ENCODE data around the gene RNU5D-1. TPM values are rescaled to one million over a fixed set of nuclear protein-coding genes. Genes with fewer than 3 reads are reported as not detected.

RNU5D-1 gene
- total RNA-seq, 2 donors from 2014 or later = not detected

DNA sequence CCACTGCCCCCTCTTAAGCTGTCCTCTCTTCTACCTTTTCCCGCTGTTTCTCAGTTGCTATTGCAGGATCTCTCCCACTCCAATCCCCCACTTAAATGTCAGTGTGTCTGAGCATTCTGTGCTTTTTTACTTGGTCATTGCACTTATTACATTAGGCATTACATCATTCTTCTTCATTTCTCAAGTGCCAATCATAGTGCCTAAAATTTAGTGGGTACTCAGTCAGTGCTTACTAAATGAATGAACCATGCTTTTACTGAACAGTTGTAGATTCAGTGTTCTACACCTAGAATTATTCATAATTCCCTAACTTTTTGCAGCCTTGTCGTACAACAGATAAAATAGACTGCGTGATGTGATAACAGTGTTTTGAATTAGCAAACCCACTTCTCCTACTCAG is 37.1 kb downstream of the RNU5D-1 start:
- Histone ChIP-seq H3K9me3 (no peaks in the 10 kb centered on the region), H3K36me3 (no peaks in the 10 kb centered on the region), H3K27me3 (replicated peaks; ENCODE audit: insufficient read depth) (no peaks in the 10 kb centered on the region), H3K27ac (no peak overlapping the region), H3K4me1 (ENCODE audit: control insufficient read depth in 1 of 2, low read depth in 2 of 2) (no peaks in the 10 kb centered on the region), H3K4me3 (no peak overlapping the region)
- DNase-seq (ENCODE audit: low spot score) (no peak), ATAC-seq (ENCODE audit: insufficient number of reproducible peaks, low FRiP score, low read depth) (no peak)
- TF ChIP-seq, protein P1, sequence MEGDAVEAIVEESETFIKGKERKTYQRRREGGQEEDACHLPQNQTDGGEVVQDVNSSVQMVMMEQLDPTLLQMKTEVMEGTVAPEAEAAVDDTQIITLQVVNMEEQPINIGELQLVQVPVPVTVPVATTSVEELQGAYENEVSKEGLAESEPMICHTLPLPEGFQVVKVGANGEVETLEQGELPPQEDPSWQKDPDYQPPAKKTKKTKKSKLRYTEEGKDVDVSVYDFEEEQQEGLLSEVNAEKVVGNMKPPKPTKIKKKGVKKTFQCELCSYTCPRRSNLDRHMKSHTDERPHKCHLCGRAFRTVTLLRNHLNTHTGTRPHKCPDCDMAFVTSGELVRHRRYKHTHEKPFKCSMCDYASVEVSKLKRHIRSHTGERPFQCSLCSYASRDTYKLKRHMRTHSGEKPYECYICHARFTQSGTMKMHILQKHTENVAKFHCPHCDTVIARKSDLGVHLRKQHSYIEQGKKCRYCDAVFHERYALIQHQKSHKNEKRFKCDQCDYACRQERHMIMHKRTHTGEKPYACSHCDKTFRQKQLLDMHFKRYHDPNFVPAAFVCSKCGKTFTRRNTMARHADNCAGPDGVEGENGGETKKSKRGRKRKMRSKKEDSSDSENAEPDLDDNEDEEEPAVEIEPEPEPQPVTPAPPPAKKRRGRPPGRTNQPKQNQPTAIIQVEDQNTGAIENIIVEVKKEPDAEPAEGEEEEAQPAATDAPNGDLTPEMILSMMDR (IDR thresholded peaks at IDR 0.05) = no peak

DNA sequence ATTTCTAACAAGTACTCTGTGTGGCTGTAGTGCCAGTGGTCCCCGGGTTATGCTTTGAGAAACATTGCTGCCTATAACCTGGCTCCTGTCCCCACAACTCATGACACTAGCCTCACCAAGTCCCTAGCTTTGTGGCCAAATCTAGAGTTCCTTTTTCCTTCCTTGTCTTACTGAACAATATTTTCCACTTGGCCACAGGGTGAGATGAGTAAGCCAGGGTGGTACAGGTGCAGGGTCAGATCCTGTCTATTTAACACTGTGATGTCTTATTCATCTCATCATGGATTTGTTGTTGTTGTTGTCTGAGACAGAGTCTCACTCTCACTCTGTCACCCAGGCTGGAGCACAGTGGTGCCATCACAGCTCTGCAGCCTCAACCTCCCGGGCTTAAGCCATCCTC is 37.8 kb downstream of the RNU5D-1 start:
- H3K4me1 ChIP-seq (ENCODE audit: control insufficient read depth in 1 of 2, low read depth in 2 of 2) = no peaks in the 10 kb centered on the region
- no peak overlapping the region for H3K4me3 ChIP-seq
- TF ChIP-seq, protein P1 (IDR thresholded peaks at IDR 0.05) = no peak
- no peaks in the 10 kb centered on the region for H3K27me3 ChIP-seq (replicated peaks; ENCODE audit: insufficient read depth)
- ATAC-seq (ENCODE audit: insufficient number of reproducible peaks, low FRiP score, low read depth) (no peak), DNase-seq (ENCODE audit: low spot score) (no peak)
- H3K27ac ChIP-seq = no peak overlapping the region
- H3K36me3 ChIP-seq = no peaks in the 10 kb centered on the region
- no peaks in the 10 kb centered on the region for H3K9me3 ChIP-seq

DNA sequence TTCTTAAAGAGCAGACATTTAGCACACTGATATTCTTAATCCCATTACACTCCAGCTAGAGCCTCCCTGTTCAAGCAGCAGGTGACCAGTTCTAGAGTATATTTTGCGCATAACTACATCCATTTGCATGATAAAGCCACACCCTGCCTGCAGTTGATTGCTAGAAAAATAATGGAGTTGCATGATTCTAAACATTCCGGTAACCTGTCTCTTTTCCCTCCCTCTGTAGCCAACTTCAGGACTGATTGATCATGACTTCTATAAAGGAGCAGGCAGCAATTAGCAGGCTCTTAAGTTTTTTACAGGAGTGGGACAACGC is 41.6 kb downstream of the RNU5D-1 start:
- Histone ChIP-seq H3K27me3 (replicated peaks; ENCODE audit: insufficient read depth) (no peaks in the 10 kb centered on the region), H3K27ac (no peak overlapping the region), H3K4me1 (ENCODE audit: control insufficient read depth in 1 of 2, low read depth in 2 of 2) (no peaks in the 10 kb centered on the region), H3K9me3 (no peaks in the 10 kb centered on the region), H3K4me3 (no peak overlapping the region), H3K36me3 (no peaks in the 10 kb centered on the region)
- ATAC-seq (ENCODE audit: insufficient number of reproducible peaks, low FRiP score, low read depth) = no peak
- TF ChIP-seq, protein P1 (IDR thresholded peaks at IDR 0.05) = no peak
- DNase-seq (ENCODE audit: low spot score) = no peak

DNA sequence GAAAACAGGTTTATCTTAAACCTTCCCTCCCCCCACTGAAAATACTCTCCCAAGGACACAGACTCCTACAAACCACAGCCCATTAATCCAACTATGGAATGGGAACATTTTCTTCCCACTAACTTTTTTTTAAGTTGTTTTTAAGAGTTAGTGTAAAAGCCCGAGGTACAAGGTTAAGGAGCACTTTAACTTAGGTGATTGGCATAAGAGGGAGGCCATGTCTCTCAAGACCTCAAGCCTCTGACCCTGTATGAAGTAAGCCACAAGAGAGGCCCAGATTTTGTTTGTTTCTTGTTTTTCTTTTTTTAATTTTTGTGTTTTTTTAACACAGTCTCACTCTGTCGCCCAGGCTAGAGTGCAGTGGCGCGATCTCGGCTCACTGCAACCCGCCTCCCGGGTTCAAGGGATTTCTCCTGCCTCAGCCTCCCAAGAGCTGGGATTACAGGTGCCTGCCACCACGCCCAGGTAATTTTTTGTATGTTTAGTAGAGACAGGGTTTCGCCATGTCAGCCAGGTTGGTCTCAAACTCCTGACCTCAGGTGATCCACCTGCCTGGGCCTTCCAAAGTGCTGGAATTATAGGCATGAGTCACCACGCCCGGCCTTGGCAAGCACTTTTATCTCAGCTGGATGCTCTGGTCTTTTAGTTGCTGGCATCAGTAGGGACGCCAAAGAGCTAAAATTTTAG is 42.1 kb downstream of the RNU5D-1 start:
- H3K27ac ChIP-seq = no peak overlapping the region
- H3K4me1 ChIP-seq (ENCODE audit: control insufficient read depth in 1 of 2, low read depth in 2 of 2) = no peaks in the 10 kb centered on the region
- no peak overlapping the region for H3K4me3 ChIP-seq
- ATAC-seq (ENCODE audit: insufficient number of reproducible peaks, low FRiP score, low read depth) (no peak), DNase-seq (ENCODE audit: low spot score) (no peak)
- no peaks in the 10 kb centered on the region for H3K36me3 ChIP-seq
- no peaks in the 10 kb centered on the region for H3K27me3 ChIP-seq (replicated peaks; ENCODE audit: insufficient read depth)
- no peaks in the 10 kb centered on the region for H3K9me3 ChIP-seq
- TF ChIP-seq, protein P1 (IDR thresholded peaks at IDR 0.05) = no peak

DNA sequence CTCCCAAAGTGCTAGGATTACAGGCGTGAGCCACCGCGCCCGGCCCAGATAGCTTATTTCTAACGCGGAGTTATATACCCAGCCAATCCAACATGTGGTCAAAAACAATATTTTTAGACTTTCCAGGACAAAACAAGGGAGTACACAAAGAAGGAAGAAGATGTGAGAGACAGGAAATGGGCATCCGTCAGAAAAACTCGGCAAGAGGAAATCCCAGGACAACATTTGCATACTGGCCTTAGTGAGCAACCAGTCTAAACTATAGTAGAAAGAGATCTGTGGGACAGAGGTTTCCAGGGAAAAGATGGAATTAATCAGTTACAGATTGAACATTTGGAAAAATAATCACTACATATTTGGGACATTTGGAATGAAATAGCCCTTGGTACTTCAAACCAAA is 45.1 kb downstream of the RNU5D-1 start:
- TF ChIP-seq, protein P1 (IDR thresholded peaks at IDR 0.05) = no peak
- Histone ChIP-seq H3K9me3 (no peaks in the 10 kb centered on the region), H3K27ac (no peak overlapping the region), H3K36me3 (no peaks in the 10 kb centered on the region), H3K4me3 (no peak overlapping the region), H3K27me3 (replicated peaks; ENCODE audit: insufficient read depth) (no peaks in the 10 kb centered on the region), H3K4me1 (ENCODE audit: control insufficient read depth in 1 of 2, low read depth in 2 of 2) (no peaks in the 10 kb centered on the region)
- DNase-seq (ENCODE audit: low spot score) (no peak), ATAC-seq (ENCODE audit: insufficient number of reproducible peaks, low FRiP score, low read depth) (no peak)

All from thoracic aorta (tissue), 2 donors.